Measurements from ENCODE around the gene FLG2.

GRCh38 chr1:152313970-152314369 lies 45.8 kb downstream of the FLG2 start:
- TF ChIP-seq EZH2 (IDR thresholded peaks at IDR 0.05; ENCODE audit: borderline replicate concordance) (no peak), CTCF (IDR thresholded peaks at IDR 0.05; ENCODE audit: poor library complexity) (no peak), EZH2phosphoT487 (IDR thresholded peaks at IDR 0.05; ENCODE audit: low read depth, severe bottlenecking, unreplicated experiment) (no peak)
